HEK293 (cell line): ENCODE measurements around the gene ACTRT2.

Experiments
- CTCF ChIA-PET: fragments of 350-600 bp; formaldehyde crosslinking; extraction: SDS; loops from one replicate; lab custom pipeline; 2021; ENCODE audit warnings: antibody characterized with exemption; lab: Yijun Ruan, JAX
- POLR2A ChIA-PET: fragments of 300-600 bp; formaldehyde crosslinking; extraction: SDS; loops from one replicate; lab custom pipeline; 2020; ENCODE audit warnings: antibody characterized with exemption, inconsistent platforms; lab: Yijun Ruan, JAX
- H3K27ac ChIP-seq: fragments of 200-500 bp; sonication (Bioruptor generic); 2 replicates; pipeline ENCODE4 v1.5.1; 2014; ENCODE audit warnings: low read depth, low read length, control low read depth, inconsistent platforms; ENCODE audit errors: extremely low read depth
- H3K36me3 ChIP-seq, 2 experiments: fragments of 200-500 bp in 1 of 2; sonication (Bioruptor generic) in 1 of 2; 1 replicate in 1 of 2; 2 replicates in 1 of 2; pipeline ENCODE4 v1.5.1; 2014 to 2017; ENCODE audit warnings: inconsistent platforms in 2 of 2, low read length in 2 of 2; ENCODE audit not compliant: control insufficient read depth in 2 of 2, insufficient read depth in 1 of 2
- H3K4me1 ChIP-seq: fragments of 200-500 bp; sonication (Bioruptor generic); 2 replicates; pipeline ENCODE4 v1.5.1; 2014; ENCODE audit warnings: mild to moderate bottlenecking, low read length, inconsistent platforms; ENCODE audit not compliant: control insufficient read depth, insufficient read depth
- H3K4me3 ChIP-seq: 2 replicates; pipeline ENCODE4 v1.5.1; 2011; ENCODE audit warnings: low read depth, mild to moderate bottlenecking, control low read depth, low read length, moderate library complexity
- H3K9me3 ChIP-seq: fragments of 200-500 bp; sonication (Bioruptor generic); 2 replicates; pipeline ENCODE4 v1.5.1; 2014; ENCODE audit warnings: low read depth, low read length, inconsistent platforms; ENCODE audit not compliant: control insufficient read depth, insufficient read depth
- GLIS2 ChIP-seq: fragments of 450-650 bp; formaldehyde crosslinking; IDR thresholded peaks from 2 replicates; pipeline ENCODE4 v1.5.1; 2016; ENCODE audit warnings: missing biosample characterization, missing genetic modification characterization
- MEIS1 ChIP-seq: sonication (generic); formaldehyde crosslinking; IDR thresholded peaks from 2 replicates; pipeline ENCODE4 v1.8.1; 2022; ENCODE audit warnings: missing genetic modification reagents, mild to moderate bottlenecking, borderline replicate concordance
- RBAK ChIP-seq: fragments of 450-650 bp; formaldehyde crosslinking; IDR thresholded peaks from 2 replicates; pipeline ENCODE4 v1.5.1; 2016; ENCODE audit warnings: missing biosample characterization, missing genetic modification characterization
- SCRT1 ChIP-seq: fragments of 450-650 bp; formaldehyde crosslinking; IDR thresholded peaks from 2 replicates; pipeline ENCODE4 v1.5.1; 2016; ENCODE audit warnings: missing biosample characterization, missing genetic modification characterization, borderline replicate concordance
- ZNF140 ChIP-seq: fragments of 450-650 bp; formaldehyde crosslinking; IDR thresholded peaks from 2 replicates; pipeline ENCODE4 v1.5.1; 2016; ENCODE audit warnings: missing biosample characterization, missing genetic modification characterization
- ZNF274 ChIP-seq, 2 experiments: fragments of 200-500 bp in 1 of 2; fragments of 450-650 bp in 1 of 2; sonication (Bioruptor generic) in 1 of 2; formaldehyde crosslinking in 1 of 2; IDR thresholded peaks; 2 replicates each; pipeline versions ENCODE4 v1.5.1 to v1.6.1; 2014 to 2016; ENCODE audit warnings: borderline replicate concordance in 1 of 2, inconsistent platforms in 1 of 2, low read length in 1 of 2, missing biosample characterization in 1 of 2, missing genetic modification characterization in 1 of 2
- ZNF341 ChIP-seq: fragments of 450-650 bp; formaldehyde crosslinking; IDR thresholded peaks from 2 replicates; pipeline ENCODE4; 2016; ENCODE audit warnings: low read depth, missing biosample characterization, missing genetic modification characterization
- ZNF585B ChIP-seq: fragments of 450-650 bp; formaldehyde crosslinking; IDR thresholded peaks from 2 replicates; pipeline ENCODE4 v1.5.1; 2016; ENCODE audit warnings: missing biosample characterization, missing genetic modification characterization
- ZNF596 ChIP-seq: fragments of 450-650 bp; IDR thresholded peaks from 2 replicates; pipeline ENCODE4 v1.5.0; 2018; ENCODE audit warnings: missing biosample characterization, mild to moderate bottlenecking, missing genetic modification characterization, moderate library complexity
- ZNF600 ChIP-seq: fragments of 450-650 bp; formaldehyde crosslinking; IDR thresholded peaks from 2 replicates; pipeline ENCODE4 v1.5.1; 2016; ENCODE audit warnings: missing biosample characterization, missing genetic modification characterization
- ZNF626 ChIP-seq: fragments of 450-650 bp; sonication (Bioruptor Pico); formaldehyde crosslinking; IDR thresholded peaks from 2 replicates; pipeline ENCODE4 v1.5.1; 2018; ENCODE audit warnings: missing biosample characterization, missing genetic modification characterization, inconsistent platforms
- ZNF677 ChIP-seq: fragments of 450-650 bp; IDR thresholded peaks from 2 replicates; pipeline ENCODE4 v1.5.0; 2018; ENCODE audit warnings: missing biosample characterization, mild to moderate bottlenecking, missing genetic modification characterization, moderate library complexity
- ZNF776 ChIP-seq: fragments of 450-650 bp; formaldehyde crosslinking; IDR thresholded peaks from 2 replicates; pipeline ENCODE4 v1.5.0; 2017; ENCODE audit warnings: missing biosample characterization, missing genetic modification characterization, borderline replicate concordance
- ZNF777 ChIP-seq: fragments of 450-650 bp; formaldehyde crosslinking; IDR thresholded peaks from 2 replicates; pipeline ENCODE4 v1.5.1; 2017; ENCODE audit warnings: missing biosample characterization, missing genetic modification characterization, borderline replicate concordance
- ZNF830 ChIP-seq: fragments of 450-650 bp; IDR thresholded peaks from 2 replicates; pipeline ENCODE4 v1.5.0; 2018; ENCODE audit warnings: missing biosample characterization, missing genetic modification characterization, low read depth, mild to moderate bottlenecking, moderate library complexity
- TF ChIP-seq, protein P1 (sequence below): fragments of 450-650 bp; formaldehyde crosslinking; IDR thresholded peaks from 2 replicates; pipeline ENCODE4 v1.5.1; 2016; ENCODE audit warnings: missing biosample characterization, missing genetic modification characterization
- TF ChIP-seq, protein P2 (sequence below): fragments of 450-650 bp; formaldehyde crosslinking; IDR thresholded peaks from 2 replicates; pipeline ENCODE4 v1.5.1; 2016; ENCODE audit warnings: missing biosample characterization, missing genetic modification characterization
- TF ChIP-seq, protein P3 (sequence below): fragments of 450-650 bp; formaldehyde crosslinking; IDR thresholded peaks from 2 replicates; pipeline ENCODE4; 2016; ENCODE audit warnings: missing biosample characterization, missing genetic modification characterization
- TF ChIP-seq, protein P4 (sequence below): fragments of 450-650 bp; formaldehyde crosslinking; IDR thresholded peaks from 2 replicates; pipeline ENCODE4 v1.5.1; 2017; ENCODE audit warnings: missing biosample characterization, missing genetic modification characterization
- TF ChIP-seq, protein P5 (sequence below): fragments of 450-650 bp; formaldehyde crosslinking; IDR thresholded peaks from 2 replicates; pipeline ENCODE4 v1.5.1; 2016; ENCODE audit warnings: missing biosample characterization, missing genetic modification characterization
- TF ChIP-seq, protein P6 (sequence below): fragments of 450-650 bp; IDR thresholded peaks from 2 replicates; pipeline ENCODE4 v1.5.1; 2018; ENCODE audit warnings: missing biosample characterization, missing genetic modification characterization

The ACTRT2 gene

DNA sequence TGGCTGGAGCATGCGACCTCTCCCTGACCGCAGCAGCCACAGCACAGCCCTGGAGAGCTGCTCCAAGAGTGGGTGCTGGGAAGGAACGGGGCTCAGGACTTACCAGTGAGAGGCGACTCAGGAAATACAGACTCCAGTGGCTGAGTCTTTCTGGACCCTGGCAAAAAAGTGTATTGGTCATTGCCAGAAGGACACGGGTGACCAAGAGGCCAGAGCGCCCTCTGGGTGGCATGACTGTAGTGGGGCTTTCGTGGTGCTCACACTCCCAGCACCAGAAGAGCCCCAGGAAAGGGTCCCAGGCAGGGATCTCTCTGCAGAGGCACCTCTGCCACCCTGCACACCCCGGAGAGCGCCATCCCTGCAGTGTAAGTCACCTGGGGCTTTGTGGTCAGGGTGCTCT lies 38.9 kb downstream of the ACTRT2 start (continued):
- TF ChIP-seq ZNF776 (tag by site-specific recombination) (no peak), ZNF830 (tag by site-specific recombination) (no peak), ZNF341 (tag by site-specific recombination) (no peak), ZNF677 (tag by site-specific recombination) (no peak), ZNF626 (tag by site-specific recombination) (no peak), ZNF777 (tag by site-specific recombination) (no peak), ZNF600 (tag by site-specific recombination) (no peak), SCRT1 (tag by site-specific recombination) (no peak), RBAK (tag by site-specific recombination) (no peak)
- TF ChIP-seq, protein P1, sequence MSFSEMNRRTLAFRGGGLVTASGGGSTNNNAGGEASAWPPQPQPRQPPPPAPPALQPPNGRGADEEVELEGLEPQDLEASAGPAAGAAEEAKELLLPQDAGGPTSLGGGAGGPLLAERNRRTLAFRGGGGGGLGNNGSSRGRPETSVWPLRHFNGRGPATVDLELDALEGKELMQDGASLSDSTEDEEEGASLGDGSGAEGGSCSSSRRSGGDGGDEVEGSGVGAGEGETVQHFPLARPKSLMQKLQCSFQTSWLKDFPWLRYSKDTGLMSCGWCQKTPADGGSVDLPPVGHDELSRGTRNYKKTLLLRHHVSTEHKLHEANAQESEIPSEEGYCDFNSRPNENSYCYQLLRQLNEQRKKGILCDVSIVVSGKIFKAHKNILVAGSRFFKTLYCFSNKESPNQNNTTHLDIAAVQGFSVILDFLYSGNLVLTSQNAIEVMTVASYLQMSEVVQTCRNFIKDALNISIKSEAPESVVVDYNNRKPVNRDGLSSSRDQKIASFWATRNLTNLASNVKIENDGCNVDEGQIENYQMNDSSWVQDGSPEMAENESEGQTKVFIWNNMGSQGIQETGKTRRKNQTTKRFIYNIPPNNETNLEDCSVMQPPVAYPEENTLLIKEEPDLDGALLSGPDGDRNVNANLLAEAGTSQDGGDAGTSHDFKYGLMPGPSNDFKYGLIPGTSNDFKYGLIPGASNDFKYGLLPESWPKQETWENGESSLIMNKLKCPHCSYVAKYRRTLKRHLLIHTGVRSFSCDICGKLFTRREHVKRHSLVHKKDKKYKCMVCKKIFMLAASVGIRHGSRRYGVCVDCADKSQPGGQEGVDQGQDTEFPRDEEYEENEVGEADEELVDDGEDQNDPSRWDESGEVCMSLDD (tag by site-specific recombination) = no peak
- TF ChIP-seq, protein P2, sequence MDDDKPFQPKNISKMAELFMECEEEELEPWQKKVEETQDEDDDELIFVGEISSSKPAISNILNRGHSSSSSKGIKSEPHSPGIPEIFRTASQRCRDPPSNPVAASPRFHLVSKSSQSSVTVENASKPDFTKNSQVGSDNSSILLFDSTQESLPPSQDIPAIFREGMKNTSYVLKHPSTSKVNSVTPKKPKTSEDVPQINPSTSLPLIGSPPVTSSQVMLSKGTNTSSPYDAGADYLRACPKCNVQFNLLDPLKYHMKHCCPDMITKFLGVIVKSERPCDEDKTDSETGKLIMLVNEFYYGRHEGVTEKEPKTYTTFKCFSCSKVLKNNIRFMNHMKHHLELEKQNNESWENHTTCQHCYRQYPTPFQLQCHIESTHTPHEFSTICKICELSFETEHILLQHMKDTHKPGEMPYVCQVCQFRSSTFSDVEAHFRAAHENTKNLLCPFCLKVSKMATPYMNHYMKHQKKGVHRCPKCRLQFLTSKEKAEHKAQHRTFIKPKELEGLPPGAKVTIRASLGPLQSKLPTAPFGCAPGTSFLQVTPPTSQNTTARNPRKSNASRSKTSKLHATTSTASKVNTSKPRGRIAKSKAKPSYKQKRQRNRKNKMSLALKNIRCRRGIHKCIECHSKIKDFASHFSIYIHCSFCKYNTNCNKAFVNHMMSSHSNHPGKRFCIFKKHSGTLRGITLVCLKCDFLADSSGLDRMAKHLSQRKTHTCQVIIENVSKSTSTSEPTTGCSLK (tag by site-specific recombination) = no peak
- TF ChIP-seq, protein P3, sequence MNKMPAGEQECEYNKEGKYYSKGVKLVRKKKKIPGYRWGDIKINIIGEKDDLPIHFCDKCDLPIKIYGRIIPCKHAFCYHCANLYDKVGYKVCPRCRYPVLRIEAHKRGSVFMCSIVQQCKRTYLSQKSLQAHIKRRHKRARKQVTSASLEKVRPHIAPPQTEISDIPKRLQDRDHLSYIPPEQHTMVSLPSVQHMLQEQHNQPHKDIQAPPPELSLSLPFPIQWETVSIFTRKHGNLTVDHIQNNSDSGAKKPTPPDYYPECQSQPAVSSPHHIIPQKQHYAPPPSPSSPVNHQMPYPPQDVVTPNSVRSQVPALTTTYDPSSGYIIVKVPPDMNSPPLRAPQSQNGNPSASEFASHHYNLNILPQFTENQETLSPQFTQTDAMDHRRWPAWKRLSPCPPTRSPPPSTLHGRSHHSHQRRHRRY = no peak

DNA sequence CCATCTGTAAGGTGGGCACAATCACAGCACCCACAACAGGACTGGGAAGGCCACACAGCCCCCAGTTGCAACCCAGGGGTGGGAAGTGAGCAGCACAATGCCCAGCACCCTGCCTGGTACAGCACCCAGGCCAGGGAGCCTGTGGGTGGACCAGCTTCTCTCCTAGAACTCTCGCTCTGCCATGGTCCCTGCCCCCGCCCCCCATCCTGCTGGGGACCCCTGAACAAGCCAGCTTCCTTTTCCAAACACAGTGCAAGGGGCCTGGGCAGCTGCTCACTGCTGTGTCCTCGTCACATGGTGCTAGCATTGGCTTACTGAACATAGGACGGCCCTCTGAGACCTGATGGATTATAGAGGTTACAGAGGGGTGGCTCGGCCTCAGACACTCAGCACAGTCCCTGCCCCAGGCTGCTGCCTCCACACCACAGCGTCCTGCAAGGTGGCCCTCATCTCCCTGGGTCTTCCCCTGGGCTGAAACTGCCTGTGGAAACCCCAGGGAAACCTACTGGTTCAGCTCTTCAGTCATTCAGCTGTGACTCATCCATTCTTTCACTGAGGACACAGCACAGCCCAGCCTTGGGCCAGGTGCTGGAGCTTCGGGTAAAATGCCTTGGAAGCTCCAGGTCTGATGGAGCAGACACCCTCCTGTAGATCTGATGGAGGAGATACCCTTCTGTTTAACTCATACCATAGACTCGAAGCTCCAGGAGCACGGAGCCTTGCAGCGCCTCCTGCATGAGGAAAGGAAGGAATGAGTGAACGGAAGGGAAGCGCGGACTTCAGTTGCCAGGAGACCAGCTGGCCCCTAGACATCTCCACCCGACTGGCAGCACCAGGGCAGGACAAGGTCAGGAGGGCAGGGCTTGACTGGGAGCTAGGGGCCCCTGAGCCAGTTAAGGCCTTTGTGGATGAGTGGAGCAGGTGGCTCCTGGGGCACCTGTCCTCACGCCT lies 39.6 kb downstream of the ACTRT2 start:
- Histone ChIP-seq H3K4me1 (no peaks in the 10 kb centered on the region), H3K9me3 (no peaks in the 10 kb centered on the region), H3K4me3 (no peak overlapping the region), H3K36me3 (no peaks in the 10 kb centered on the region), H3K27ac (no peak overlapping the region)
- TF ChIP-seq, protein P4, sequence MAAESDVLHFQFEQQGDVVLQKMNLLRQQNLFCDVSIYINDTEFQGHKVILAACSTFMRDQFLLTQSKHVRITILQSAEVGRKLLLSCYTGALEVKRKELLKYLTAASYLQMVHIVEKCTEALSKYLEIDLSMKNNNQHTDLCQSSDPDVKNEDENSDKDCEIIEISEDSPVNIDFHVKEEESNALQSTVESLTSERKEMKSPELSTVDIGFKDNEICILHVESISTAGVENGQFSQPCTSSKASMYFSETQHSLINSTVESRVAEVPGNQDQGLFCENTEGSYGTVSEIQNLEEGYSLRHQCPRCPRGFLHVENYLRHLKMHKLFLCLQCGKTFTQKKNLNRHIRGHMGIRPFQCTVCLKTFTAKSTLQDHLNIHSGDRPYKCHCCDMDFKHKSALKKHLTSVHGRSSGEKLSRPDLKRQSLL = peak; percentile 70; the same call in 1 of the 2 replicates
- TF ChIP-seq MEIS1 (CRISPR knock-in tag) = no peak
- TF ChIP-seq ZNF600 (tag by site-specific recombination) = 0 out of 2 replicates have a peak, but pooled peaks have one; percentile 28
- CTCF ChIA-PET = no interaction called here
- POLR2A ChIA-PET = interaction anchor here (0.6 kb wide), 1 partner anchor 292 kb away, joined by 6 read pairs; no protein-coding TSS in a partner anchor

DNA sequence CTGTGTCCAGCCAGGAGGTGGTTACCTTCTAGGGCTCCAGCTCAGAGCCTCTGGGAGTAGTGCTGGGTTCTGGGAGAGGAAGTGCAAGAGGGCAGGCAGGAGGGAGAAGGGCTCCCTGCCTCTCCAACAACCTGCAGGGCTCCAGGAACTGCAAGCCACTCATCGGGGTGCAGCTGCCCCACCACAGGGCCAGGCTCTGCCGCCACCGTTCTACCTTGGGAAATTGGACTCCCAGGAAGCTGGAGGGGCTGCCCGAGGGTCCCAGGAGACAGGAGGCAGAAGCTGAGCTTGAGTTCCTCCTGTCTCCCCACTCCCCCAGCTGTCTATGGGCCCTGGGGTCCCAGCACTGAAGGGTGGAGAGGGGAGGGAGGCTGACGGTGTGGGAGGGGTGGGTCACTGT lies 40.3 kb downstream of the ACTRT2 start:
- POLR2A ChIA-PET = no interaction called here
- CTCF ChIA-PET = no interaction called here
- Histone ChIP-seq H3K4me1 (no peaks in the 10 kb centered on the region), H3K4me3 (no peak overlapping the region), H3K9me3 (no peaks in the 10 kb centered on the region), H3K27ac (no peak overlapping the region), H3K36me3 (no peaks in the 10 kb centered on the region)
- TF ChIP-seq ZNF140 (tag by site-specific recombination) (no peak), ZNF585B (no peak), ZNF274 (IDR thresholded peaks at IDR 0.05; ENCODE audit: low read length) (no peak), ZNF274 (tag by site-specific recombination; IDR thresholded peaks at IDR 0.05; ENCODE audit: borderline replicate concordance) (no peak), ZNF596 (no peak), GLIS2 (tag by site-specific recombination) (no peak)
- TF ChIP-seq, protein P5, sequence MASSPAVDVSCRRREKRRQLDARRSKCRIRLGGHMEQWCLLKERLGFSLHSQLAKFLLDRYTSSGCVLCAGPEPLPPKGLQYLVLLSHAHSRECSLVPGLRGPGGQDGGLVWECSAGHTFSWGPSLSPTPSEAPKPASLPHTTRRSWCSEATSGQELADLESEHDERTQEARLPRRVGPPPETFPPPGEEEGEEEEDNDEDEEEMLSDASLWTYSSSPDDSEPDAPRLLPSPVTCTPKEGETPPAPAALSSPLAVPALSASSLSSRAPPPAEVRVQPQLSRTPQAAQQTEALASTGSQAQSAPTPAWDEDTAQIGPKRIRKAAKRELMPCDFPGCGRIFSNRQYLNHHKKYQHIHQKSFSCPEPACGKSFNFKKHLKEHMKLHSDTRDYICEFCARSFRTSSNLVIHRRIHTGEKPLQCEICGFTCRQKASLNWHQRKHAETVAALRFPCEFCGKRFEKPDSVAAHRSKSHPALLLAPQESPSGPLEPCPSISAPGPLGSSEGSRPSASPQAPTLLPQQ (tag by site-specific recombination) = no peak
- TF ChIP-seq, protein P6, sequence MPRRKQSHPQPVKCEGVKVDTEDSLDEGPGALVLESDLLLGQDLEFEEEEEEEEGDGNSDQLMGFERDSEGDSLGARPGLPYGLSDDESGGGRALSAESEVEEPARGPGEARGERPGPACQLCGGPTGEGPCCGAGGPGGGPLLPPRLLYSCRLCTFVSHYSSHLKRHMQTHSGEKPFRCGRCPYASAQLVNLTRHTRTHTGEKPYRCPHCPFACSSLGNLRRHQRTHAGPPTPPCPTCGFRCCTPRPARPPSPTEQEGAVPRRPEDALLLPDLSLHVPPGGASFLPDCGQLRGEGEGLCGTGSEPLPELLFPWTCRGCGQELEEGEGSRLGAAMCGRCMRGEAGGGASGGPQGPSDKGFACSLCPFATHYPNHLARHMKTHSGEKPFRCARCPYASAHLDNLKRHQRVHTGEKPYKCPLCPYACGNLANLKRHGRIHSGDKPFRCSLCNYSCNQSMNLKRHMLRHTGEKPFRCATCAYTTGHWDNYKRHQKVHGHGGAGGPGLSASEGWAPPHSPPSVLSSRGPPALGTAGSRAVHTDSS = no peak
